ENCODE results near the gene INTS14. TPM values are rescaled to one million over a fixed set of nuclear protein-coding genes. Genes with fewer than 3 reads are reported as not detected.

The INTS14 gene
- total RNA-seq, 1 experiment from 2014 or later = 41.2 TPM

DNA sequence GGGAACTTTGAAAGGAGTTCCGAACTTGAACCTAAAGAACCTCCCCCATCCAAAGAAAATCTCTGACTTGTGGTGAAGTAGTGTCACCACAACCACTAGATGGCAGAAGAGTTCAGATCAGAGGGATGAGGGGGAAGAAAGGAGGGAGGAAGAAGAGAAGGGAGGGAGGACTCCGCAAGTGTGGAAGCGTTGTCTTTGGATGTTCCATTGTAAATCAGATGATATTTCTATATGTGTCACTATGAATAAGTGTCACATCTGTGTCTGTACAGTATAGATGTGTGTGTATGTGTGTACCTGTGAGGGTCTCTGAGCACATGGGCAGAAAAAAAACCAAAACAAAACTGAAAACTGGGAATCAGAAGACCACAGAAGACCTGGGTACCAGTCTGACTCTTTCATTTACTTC is 27.8 kb upstream of the INTS14 start:
- H3K36me3 ChIP-seq (ENCODE audit: control insufficient read depth, insufficient read depth, low read length) = no peaks in the 10 kb centered on the region
- ChIA-PET CTCF (interaction anchor here (0.6 kb wide), 1 partner anchor 299 kb away, joined by 3 read pairs; no protein-coding TSS in a partner anchor), POLR2A (no interaction called here)
- ATAC-seq (peak; percentile 86), DNase-seq (ENCODE audit: low read depth, low spot score) (peak; percentile 39)
- TF ChIP-seq, protein P1, sequence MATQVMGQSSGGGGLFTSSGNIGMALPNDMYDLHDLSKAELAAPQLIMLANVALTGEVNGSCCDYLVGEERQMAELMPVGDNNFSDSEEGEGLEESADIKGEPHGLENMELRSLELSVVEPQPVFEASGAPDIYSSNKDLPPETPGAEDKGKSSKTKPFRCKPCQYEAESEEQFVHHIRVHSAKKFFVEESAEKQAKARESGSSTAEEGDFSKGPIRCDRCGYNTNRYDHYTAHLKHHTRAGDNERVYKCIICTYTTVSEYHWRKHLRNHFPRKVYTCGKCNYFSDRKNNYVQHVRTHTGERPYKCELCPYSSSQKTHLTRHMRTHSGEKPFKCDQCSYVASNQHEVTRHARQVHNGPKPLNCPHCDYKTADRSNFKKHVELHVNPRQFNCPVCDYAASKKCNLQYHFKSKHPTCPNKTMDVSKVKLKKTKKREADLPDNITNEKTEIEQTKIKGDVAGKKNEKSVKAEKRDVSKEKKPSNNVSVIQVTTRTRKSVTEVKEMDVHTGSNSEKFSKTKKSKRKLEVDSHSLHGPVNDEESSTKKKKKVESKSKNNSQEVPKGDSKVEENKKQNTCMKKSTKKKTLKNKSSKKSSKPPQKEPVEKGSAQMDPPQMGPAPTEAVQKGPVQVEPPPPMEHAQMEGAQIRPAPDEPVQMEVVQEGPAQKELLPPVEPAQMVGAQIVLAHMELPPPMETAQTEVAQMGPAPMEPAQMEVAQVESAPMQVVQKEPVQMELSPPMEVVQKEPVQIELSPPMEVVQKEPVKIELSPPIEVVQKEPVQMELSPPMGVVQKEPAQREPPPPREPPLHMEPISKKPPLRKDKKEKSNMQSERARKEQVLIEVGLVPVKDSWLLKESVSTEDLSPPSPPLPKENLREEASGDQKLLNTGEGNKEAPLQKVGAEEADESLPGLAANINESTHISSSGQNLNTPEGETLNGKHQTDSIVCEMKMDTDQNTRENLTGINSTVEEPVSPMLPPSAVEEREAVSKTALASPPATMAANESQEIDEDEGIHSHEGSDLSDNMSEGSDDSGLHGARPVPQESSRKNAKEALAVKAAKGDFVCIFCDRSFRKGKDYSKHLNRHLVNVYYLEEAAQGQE (IDR thresholded peaks at IDR 0.05; ENCODE audit: insufficient read depth in 1 of 2, low read depth in 2 of 2, low read length in 1 of 2) = no peak
- peak; percentile 86 for TF ChIP-seq CTCF (IDR thresholded peaks at IDR 0.05)
- no peak for TF ChIP-seq POLR2AphosphoS5 (IDR thresholded peaks at IDR 0.05; ENCODE audit: low read depth, low read length)
- peaks cover 6% of the 10 kb centered on the region; the same call in 1 of the 2 replicates for H3K4me1 ChIP-seq (ENCODE audit: control insufficient read depth, insufficient read depth, low read length)
- BruUV-seq (replicated peaks) = no TSS peak
- no peaks in the 10 kb centered on the region for H3K9me3 ChIP-seq (ENCODE audit: control insufficient read depth, insufficient read depth, low read depth, low read length)
- no peak overlapping the region for H3K4me3 ChIP-seq (ENCODE audit: low read depth in 2 of 2, low read length in 2 of 2)
- H3K27ac ChIP-seq (ENCODE audit: low read length) = no peak overlapping the region
- H3K27me3 ChIP-seq (ENCODE audit: control insufficient read depth, insufficient read depth, low read length) = no peaks in the 10 kb centered on the region
- intact Hi-C loops (cut with micrococcal nuclease; ENCODE audit: unreplicated experiment) = loop anchor here (10.0 kb wide), 1 partner anchor 186 kb away; no protein-coding TSS in a partner anchor
- in situ Hi-C loops (cut with HindIII; ENCODE audit: low pct_unique_long_range_greater_than_20kb, low sequenced_read_pairs) = no loop called here

DNA sequence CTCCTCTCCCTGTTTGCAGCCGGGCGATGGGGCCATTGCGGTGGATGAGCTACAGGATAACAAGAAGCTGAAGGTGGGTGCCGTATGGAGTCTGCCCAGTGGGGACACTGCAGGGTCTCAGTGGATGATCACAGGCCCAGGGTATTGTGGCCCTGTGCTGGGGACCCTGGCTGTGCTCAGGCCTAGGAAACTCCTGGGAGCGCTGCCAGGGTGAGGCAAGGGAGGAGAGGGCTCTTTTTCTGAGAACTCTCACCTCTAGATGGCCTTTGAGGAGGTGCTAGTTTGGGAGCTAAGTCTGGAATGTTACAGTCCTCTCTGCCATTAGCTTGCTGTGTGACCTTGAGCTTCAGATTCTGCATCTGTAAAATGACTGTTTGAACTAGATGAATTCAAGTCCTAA is 27.2 kb upstream of the INTS14 start:
- in situ Hi-C loops (cut with HindIII; ENCODE audit: low pct_unique_long_range_greater_than_20kb, low sequenced_read_pairs) (no loop called here), intact Hi-C loops (cut with micrococcal nuclease; ENCODE audit: unreplicated experiment) (loop anchor here (10.0 kb wide), 1 partner anchor 187 kb away; no protein-coding TSS in a partner anchor)
- DNase-seq (ENCODE audit: low read depth, low spot score) (no peak), ATAC-seq (no peak)
- Histone ChIP-seq H3K9me3 (ENCODE audit: control insufficient read depth, insufficient read depth, low read depth, low read length) (no peaks in the 10 kb centered on the region), H3K36me3 (ENCODE audit: control insufficient read depth, insufficient read depth, low read length) (no peaks in the 10 kb centered on the region), H3K27me3 (ENCODE audit: control insufficient read depth, insufficient read depth, low read length) (no peaks in the 10 kb centered on the region), H3K4me3 (ENCODE audit: low read depth in 2 of 2, low read length in 2 of 2) (no peak overlapping the region), H3K27ac (ENCODE audit: low read length) (no peak overlapping the region), H3K4me1 (ENCODE audit: control insufficient read depth, insufficient read depth, low read length) (peaks cover 6% of the 10 kb centered on the region; the same call in 1 of the 2 replicates)
- TF ChIP-seq CTCF (IDR thresholded peaks at IDR 0.05) = no peak
- no peak for TF ChIP-seq TCF7L2 (IDR thresholded peaks at IDR 0.05; ENCODE audit: low read depth, low read length)
- no peak for TF ChIP-seq SIN3A (IDR thresholded peaks at IDR 0.05; ENCODE audit: borderline replicate concordance, insufficient read depth, low read depth, low read length)
- no peak for TF ChIP-seq POLR2AphosphoS5 (IDR thresholded peaks at IDR 0.05; ENCODE audit: low read depth, low read length)
- TF ChIP-seq, protein P1 (IDR thresholded peaks at IDR 0.05; ENCODE audit: insufficient read depth in 1 of 2, low read depth in 2 of 2, low read length in 1 of 2) = no peak
- no TSS peak for BruUV-seq (replicated peaks)
- ChIA-PET POLR2A (no interaction called here), CTCF (interaction anchor here (0.5 to 0.6 kb wide), 2 partner anchors 47 to 88 kb away, joined by 4 to 6 read pairs; no protein-coding TSS in a partner anchor)

Measured in Panc1 (cell line).